ENCODE results near the gene COG8.

- no peak for TF ChIP-seq ZBTB33 (IDR thresholded peaks at IDR 0.05)
- no peak for TF ChIP-seq CTCF (IDR thresholded peaks at IDR 0.05; ENCODE audit: low read depth, low read length, missing input control)
- TF ChIP-seq, protein P1, sequence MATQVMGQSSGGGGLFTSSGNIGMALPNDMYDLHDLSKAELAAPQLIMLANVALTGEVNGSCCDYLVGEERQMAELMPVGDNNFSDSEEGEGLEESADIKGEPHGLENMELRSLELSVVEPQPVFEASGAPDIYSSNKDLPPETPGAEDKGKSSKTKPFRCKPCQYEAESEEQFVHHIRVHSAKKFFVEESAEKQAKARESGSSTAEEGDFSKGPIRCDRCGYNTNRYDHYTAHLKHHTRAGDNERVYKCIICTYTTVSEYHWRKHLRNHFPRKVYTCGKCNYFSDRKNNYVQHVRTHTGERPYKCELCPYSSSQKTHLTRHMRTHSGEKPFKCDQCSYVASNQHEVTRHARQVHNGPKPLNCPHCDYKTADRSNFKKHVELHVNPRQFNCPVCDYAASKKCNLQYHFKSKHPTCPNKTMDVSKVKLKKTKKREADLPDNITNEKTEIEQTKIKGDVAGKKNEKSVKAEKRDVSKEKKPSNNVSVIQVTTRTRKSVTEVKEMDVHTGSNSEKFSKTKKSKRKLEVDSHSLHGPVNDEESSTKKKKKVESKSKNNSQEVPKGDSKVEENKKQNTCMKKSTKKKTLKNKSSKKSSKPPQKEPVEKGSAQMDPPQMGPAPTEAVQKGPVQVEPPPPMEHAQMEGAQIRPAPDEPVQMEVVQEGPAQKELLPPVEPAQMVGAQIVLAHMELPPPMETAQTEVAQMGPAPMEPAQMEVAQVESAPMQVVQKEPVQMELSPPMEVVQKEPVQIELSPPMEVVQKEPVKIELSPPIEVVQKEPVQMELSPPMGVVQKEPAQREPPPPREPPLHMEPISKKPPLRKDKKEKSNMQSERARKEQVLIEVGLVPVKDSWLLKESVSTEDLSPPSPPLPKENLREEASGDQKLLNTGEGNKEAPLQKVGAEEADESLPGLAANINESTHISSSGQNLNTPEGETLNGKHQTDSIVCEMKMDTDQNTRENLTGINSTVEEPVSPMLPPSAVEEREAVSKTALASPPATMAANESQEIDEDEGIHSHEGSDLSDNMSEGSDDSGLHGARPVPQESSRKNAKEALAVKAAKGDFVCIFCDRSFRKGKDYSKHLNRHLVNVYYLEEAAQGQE (IDR thresholded peaks at IDR 0.05): no peak
- TF ChIP-seq YY1 (IDR thresholded peaks at IDR 0.05): no peak
- TF ChIP-seq, protein P2, sequence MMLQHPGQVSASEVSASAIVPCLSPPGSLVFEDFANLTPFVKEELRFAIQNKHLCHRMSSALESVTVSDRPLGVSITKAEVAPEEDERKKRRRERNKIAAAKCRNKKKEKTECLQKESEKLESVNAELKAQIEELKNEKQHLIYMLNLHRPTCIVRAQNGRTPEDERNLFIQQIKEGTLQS (IDR thresholded peaks at IDR 0.05): no peak
- no peak for TF ChIP-seq NR2F2 (IDR thresholded peaks at IDR 0.05)
- no peak for TF ChIP-seq RAD21 (IDR thresholded peaks at IDR 0.05)
- no peak for TF ChIP-seq TAF1 (conservative IDR thresholded peaks at IDR 0.05)
- TF ChIP-seq EGR1 (IDR thresholded peaks at IDR 0.05; ENCODE audit: low read depth in 2 of 2): no peak
- TF ChIP-seq MAX (IDR thresholded peaks at IDR 0.05): no peak
- no peak for TF ChIP-seq GABPA (IDR thresholded peaks at IDR 0.05 in 1 of 2, conservative IDR thresholded peaks at IDR 0.05 in 1 of 2)
- no peak for TF ChIP-seq SP1 (IDR thresholded peaks at IDR 0.05)
Observed at GRCh38 chr16:69307856-69308255, 31.5 kb downstream of the COG8 start.
